ENCODE results near the gene SHROOM1. TPM values are rescaled to one million over a fixed set of nuclear protein-coding genes. Genes with fewer than 3 reads are reported as not detected.
A peak's percentile ranks its signal among the peaks of the same experiment; 100 is the strongest.

The SHROOM1 gene
- total RNA-seq, 1 experiment from 2014 or later, result 0.54 TPM

GRCh38 chr5:132821350-132821749 lies 9.1 kb downstream of the SHROOM1 start:
- POLR2A ChIA-PET (ENCODE audit: low non-redundant PET), result no interaction called here

GRCh38 chr5:132820162-132820754 lies 10.2 kb downstream of the SHROOM1 start:
- H3K36me3 ChIP-seq (ENCODE audit: insufficient read depth, low read length, poor library complexity, severe bottlenecking), result no peaks in the 10 kb centered on the region
- no peaks in the 10 kb centered on the region for H3K27me3 ChIP-seq (replicated peaks; ENCODE audit: insufficient read depth, low read depth, low read length, poor library complexity)
- POLR2A ChIA-PET (ENCODE audit: low non-redundant PET), result interaction anchor here (0.5 kb wide), 1 partner anchor 8 kb away, joined by 3 read pairs; no protein-coding TSS in a partner anchor
- no peaks in the 10 kb centered on the region for H3K9me3 ChIP-seq (ENCODE audit: low read depth, low read length, poor library complexity, severe bottlenecking)
- intact Hi-C loops (cut with micrococcal nuclease; ENCODE audit: unreplicated experiment), result loop anchor here (1.0 to 2.0 kb wide), 4 partner anchors 65 to 434 kb away; partner anchors contain the start of gene CCNI2
- DNase-seq (ENCODE audit: low spot score), result peak; percentile 91
- peaks cover 4% of the 10 kb centered on the region for H3K4me1 ChIP-seq (ENCODE audit: insufficient read depth, low read length, poor library complexity, severe bottlenecking)
- no peak overlapping the region for H3K27ac ChIP-seq (ENCODE audit: low read depth, low read length, poor library complexity, severe bottlenecking)
- CTCF ChIA-PET, result interaction anchor here (0.6 to 2.8 kb wide), 7 partner anchors 8 to 294 kb away, joined by 3 to 12 read pairs (median 6); no protein-coding TSS in a partner anchor
- no peak overlapping the region for H3K4me3 ChIP-seq (ENCODE audit: low read depth, low read length, poor library complexity, severe bottlenecking)
- BruUV-seq (replicated peaks), result no TSS peak
- peak; percentile 93 for TF ChIP-seq CTCF (conservative IDR thresholded peaks at IDR 0.05; ENCODE audit: low read depth, low read length)
- TF ChIP-seq EZH2 (IDR thresholded peaks at IDR 0.05; ENCODE audit: borderline replicate concordance, low read depth, low read length, poor library complexity, severe bottlenecking), result no peak

More at GRCh38 chr5:132821350-132821749, 9.1 kb downstream of the SHROOM1 start:
- H3K27ac ChIP-seq (ENCODE audit: low read depth, low read length, poor library complexity, severe bottlenecking), result no peak overlapping the region
- DNase-seq (ENCODE audit: low spot score), result no peak
- BruUV-seq (replicated peaks), result no TSS peak
- no peaks in the 10 kb centered on the region for H3K9me3 ChIP-seq (ENCODE audit: low read depth, low read length, poor library complexity, severe bottlenecking)
- H3K4me3 ChIP-seq (ENCODE audit: low read depth, low read length, poor library complexity, severe bottlenecking), result no peak overlapping the region
- TF ChIP-seq EZH2 (IDR thresholded peaks at IDR 0.05; ENCODE audit: borderline replicate concordance, low read depth, low read length, poor library complexity, severe bottlenecking) (no peak), CTCF (conservative IDR thresholded peaks at IDR 0.05; ENCODE audit: low read depth, low read length) (no peak)
- peaks cover 4% of the 10 kb centered on the region for H3K4me1 ChIP-seq (ENCODE audit: insufficient read depth, low read length, poor library complexity, severe bottlenecking)
- CTCF ChIA-PET, result interaction anchor here (1.7 to 2.8 kb wide), 3 partner anchors 14 to 295 kb away, joined by 7 to 12 read pairs (median 11); no protein-coding TSS in a partner anchor
- H3K36me3 ChIP-seq (ENCODE audit: insufficient read depth, low read length, poor library complexity, severe bottlenecking), result no peaks in the 10 kb centered on the region
- intact Hi-C loops (cut with micrococcal nuclease; ENCODE audit: unreplicated experiment), result loop anchor here (2.0 kb wide), 1 partner anchor 75 kb away; the partner anchor contains the start of gene CCNI2
- H3K27me3 ChIP-seq (replicated peaks; ENCODE audit: insufficient read depth, low read depth, low read length, poor library complexity), result no peaks in the 10 kb centered on the region

GRCh38 chr5:132819468-132819867 lies 11.0 kb downstream of the SHROOM1 start:
- Histone ChIP-seq H3K4me1 (ENCODE audit: insufficient read depth, low read length, poor library complexity, severe bottlenecking) (peaks cover 4% of the 10 kb centered on the region), H3K4me3 (ENCODE audit: low read depth, low read length, poor library complexity, severe bottlenecking) (no peak overlapping the region), H3K36me3 (ENCODE audit: insufficient read depth, low read length, poor library complexity, severe bottlenecking) (no peaks in the 10 kb centered on the region), H3K27ac (ENCODE audit: low read depth, low read length, poor library complexity, severe bottlenecking) (no peak overlapping the region), H3K9me3 (ENCODE audit: low read depth, low read length, poor library complexity, severe bottlenecking) (no peaks in the 10 kb centered on the region), H3K27me3 (replicated peaks; ENCODE audit: insufficient read depth, low read depth, low read length, poor library complexity) (no peaks in the 10 kb centered on the region)
- no peak for DNase-seq (ENCODE audit: low spot score)
- ChIA-PET CTCF (interaction anchor here (0.6 to 2.8 kb wide), 5 partner anchors 10 to 293 kb away, joined by 5 to 12 read pairs (median 7); no protein-coding TSS in a partner anchor), POLR2A (ENCODE audit: low non-redundant PET) (interaction anchor here (0.5 to 0.6 kb wide), 2 partner anchors 9 to 34 kb away, joined by 3 read pairs; no protein-coding TSS in a partner anchor)
- no peak for TF ChIP-seq CTCF (conservative IDR thresholded peaks at IDR 0.05; ENCODE audit: low read depth, low read length)
- no peak for TF ChIP-seq EZH2 (IDR thresholded peaks at IDR 0.05; ENCODE audit: borderline replicate concordance, low read depth, low read length, poor library complexity, severe bottlenecking)
- intact Hi-C loops (cut with micrococcal nuclease; ENCODE audit: unreplicated experiment), result no loop called here
- BruUV-seq (replicated peaks), result no TSS peak
